ENCODE results near the gene IL17C.

Gene IL17C

GRCh38 chr16:88626646-88627045, 11.7 kb upstream of the IL17C start:
- in situ Hi-C loops (cut with HindIII; ENCODE audit: low sequenced_read_pairs), result loop anchor here (5.0 kb wide), 1 partner anchor 39 kb away; no protein-coding TSS in a partner anchor

- in situ Hi-C loops (cut with HindIII; ENCODE audit: low sequenced_read_pairs), result loop anchor here (5.0 kb wide), 1 partner anchor 40 kb away; no protein-coding TSS in a partner anchor
Observed at GRCh38 chr16:88627531-88628411, 10.6 kb upstream of the IL17C start.

- in situ Hi-C loops (cut with HindIII; ENCODE audit: low sequenced_read_pairs), result loop anchor here (5.0 kb wide), 1 partner anchor 41 kb away; no protein-coding TSS in a partner anchor
Observed at GRCh38 chr16:88628512-88628974, 9.8 kb upstream of the IL17C start.

- in situ Hi-C loops (cut with HindIII; ENCODE audit: low sequenced_read_pairs), result loop anchor here (5.0 kb wide), 1 partner anchor 43 kb away; no protein-coding TSS in a partner anchor
Observed at GRCh38 chr16:88629835-88630234, 8.5 kb upstream of the IL17C start.

GRCh38 chr16:88630433-88630832, 7.9 kb upstream of the IL17C start:
- in situ Hi-C loops (cut with HindIII; ENCODE audit: low sequenced_read_pairs), result no loop called here

- in situ Hi-C loops (cut with HindIII; ENCODE audit: low sequenced_read_pairs), result no loop called here
Observed at GRCh38 chr16:88630941-88631340, 7.4 kb upstream of the IL17C start.

GRCh38 chr16:88631384-88631783, 7.0 kb upstream of the IL17C start:
- in situ Hi-C loops (cut with HindIII; ENCODE audit: low sequenced_read_pairs), result no loop called here

GRCh38 chr16:88631920-88632586, 6.3 kb upstream of the IL17C start:
- in situ Hi-C loops (cut with HindIII; ENCODE audit: low sequenced_read_pairs), result no loop called here

GRCh38 chr16:88632587-88632930, 5.8 kb upstream of the IL17C start:
- in situ Hi-C loops (cut with HindIII; ENCODE audit: low sequenced_read_pairs), result no loop called here

- in situ Hi-C loops (cut with HindIII; ENCODE audit: low sequenced_read_pairs), result no loop called here
Observed at GRCh38 chr16:88633684-88634140, 4.7 kb upstream of the IL17C start.

GRCh38 chr16:88634141-88634993, 4.0 kb upstream of the IL17C start:
- in situ Hi-C loops (cut with HindIII; ENCODE audit: low sequenced_read_pairs), result no loop called here

GRCh38 chr16:88634994-88635670, 3.2 kb upstream of the IL17C start:
- in situ Hi-C loops (cut with HindIII; ENCODE audit: low sequenced_read_pairs), result no loop called here

- in situ Hi-C loops (cut with HindIII; ENCODE audit: low sequenced_read_pairs), result no loop called here
Observed at GRCh38 chr16:88635671-88636319, 2.6 kb upstream of the IL17C start.

GRCh38 chr16:88636488-88637265, 1.7 kb upstream of the IL17C start:
- in situ Hi-C loops (cut with HindIII; ENCODE audit: low sequenced_read_pairs), result no loop called here

GRCh38 chr16:88639231-88640038, 1.1 kb downstream of the IL17C start:
- in situ Hi-C loops (cut with HindIII; ENCODE audit: low sequenced_read_pairs), result loop anchor here (5.0 kb wide), 1 partner anchor 38 kb away; no protein-coding TSS in a partner anchor

GRCh38 chr16:88640039-88640495, 1.7 kb downstream of the IL17C start:
- in situ Hi-C loops (cut with HindIII; ENCODE audit: low sequenced_read_pairs), result loop anchor here (5.0 kb wide), 1 partner anchor 37 kb away; no protein-coding TSS in a partner anchor

GRCh38 chr16:88640498-88641247, 2.3 kb downstream of the IL17C start:
- in situ Hi-C loops (cut with HindIII; ENCODE audit: low sequenced_read_pairs), result loop anchor here (5.0 kb wide), 1 partner anchor 37 kb away; no protein-coding TSS in a partner anchor

Data from endothelial cell of hepatic sinusoid (primary cell).